ENCODE results near the gene SMPD2.

Gene SMPD2

DNA sequence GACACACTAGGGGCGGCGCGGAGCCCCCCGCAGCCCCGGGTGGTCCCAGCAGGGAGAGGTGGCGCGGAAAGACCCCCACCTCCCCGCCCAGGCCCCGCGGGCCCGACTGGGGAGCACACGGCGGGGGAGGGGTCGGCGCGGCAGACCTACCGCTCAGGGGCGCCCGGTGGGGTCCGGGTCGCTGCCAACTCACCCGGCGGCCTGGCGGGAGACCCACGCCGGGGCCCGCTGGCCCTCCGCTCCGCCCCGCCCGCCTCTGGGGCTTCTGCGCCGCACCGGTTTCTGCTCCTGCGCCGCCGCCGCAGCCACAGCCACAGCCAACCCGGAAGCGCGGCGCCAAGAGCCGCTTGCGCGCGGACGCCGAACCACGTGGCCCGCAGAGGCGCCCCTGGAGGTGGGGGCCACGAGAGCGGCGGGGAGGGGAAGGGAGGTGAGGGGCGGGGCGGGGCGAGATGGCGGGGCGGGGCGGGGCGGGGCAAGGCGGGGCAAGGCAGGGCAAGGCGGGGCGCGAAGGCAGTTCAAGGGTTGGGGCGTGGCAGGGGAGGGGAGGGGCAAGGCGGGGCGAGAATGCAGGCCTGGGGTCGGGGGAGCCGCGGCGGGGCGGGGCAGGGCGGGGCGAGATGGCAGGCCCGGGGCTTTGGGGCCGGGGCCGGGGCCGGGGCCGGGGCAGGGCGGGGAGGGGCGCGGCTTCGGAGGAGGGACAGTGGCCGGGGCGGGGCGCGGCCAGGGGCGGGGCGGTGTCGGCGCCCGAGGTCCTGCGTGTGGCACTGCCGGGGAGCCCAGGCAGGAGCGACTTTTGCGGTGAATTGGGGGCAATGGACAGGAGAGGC lies 42.6 kb downstream of the SMPD2 start, which contains the start of gene ZBTB24:
Gene ZBTB24 (minus strand): TSS at position 315 of the 830 bp plus-strand sequence. CDS start 1,193 bp downstream, outside the sequence.
- H3K4me1 Mint-ChIP-seq (ENCODE audit: low read depth), result peaks cover 43% of the 10 kb centered on the region

DNA sequence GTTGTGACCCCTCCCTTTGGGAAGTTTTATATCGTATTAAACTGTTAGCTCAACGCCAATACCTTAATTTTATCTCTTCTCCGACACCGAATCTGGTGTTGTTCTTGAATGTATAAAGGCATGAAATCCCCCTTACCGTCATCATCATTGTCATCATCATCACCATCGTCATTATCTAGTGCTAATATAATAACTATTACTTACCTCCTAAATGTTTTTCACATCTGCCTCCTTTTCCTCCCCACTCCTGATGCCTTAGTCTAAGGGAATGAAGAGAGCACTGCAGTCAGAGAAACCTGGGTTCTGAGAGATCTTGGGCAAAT lies 43.2 kb downstream of the SMPD2 start:
- H3K36me3 Mint-ChIP-seq, result peaks cover 20% of the 10 kb centered on the region
- no peaks in the 10 kb centered on the region for H3K9me3 Mint-ChIP-seq (ENCODE audit: low read depth)
- H3K4me1 Mint-ChIP-seq (ENCODE audit: low read depth), result peaks cover 37% of the 10 kb centered on the region
- peak overlapping the region; percentile 89 for H3K4me3 Mint-ChIP-seq
- H3K27me3 Mint-ChIP-seq, result no peaks in the 10 kb centered on the region
- peak overlapping the region; percentile 13 for H3K27ac Mint-ChIP-seq

More for the DNA sequence above, 42.6 kb downstream of the SMPD2 start, which contains the start of gene ZBTB24:
- Mint-ChIP-seq H3K4me3 (peak within 1 kb of the TSS; percentile 99), H3K9me3 (ENCODE audit: low read depth) (no peaks in the 10 kb centered on the region), H3K36me3 (peaks cover 20% of the 10 kb centered on the region), H3K27me3 (no peaks in the 10 kb centered on the region), H3K27ac (peak within 1 kb of the TSS; percentile 96)

DNA sequence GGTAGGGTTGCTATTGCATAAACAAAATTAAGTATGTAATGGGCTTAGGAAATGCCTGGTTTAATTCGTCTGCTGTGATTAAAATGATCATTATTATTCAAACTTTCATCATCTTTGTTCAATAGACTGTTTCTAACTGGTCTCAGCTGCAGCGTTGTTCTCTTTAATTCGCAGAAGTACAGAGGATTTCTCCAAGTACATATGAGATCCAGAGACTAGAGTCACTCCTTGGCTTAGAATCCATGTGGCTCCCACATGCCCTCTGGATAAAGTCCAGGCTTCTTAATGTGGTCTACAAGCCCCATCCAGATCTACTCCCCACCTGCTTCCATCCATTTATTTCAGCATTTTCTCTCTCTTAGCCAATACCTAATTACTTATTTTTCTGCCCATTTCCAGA lies 43.6 kb downstream of the SMPD2 start:
- H3K9me3 Mint-ChIP-seq (ENCODE audit: low read depth), result no peaks in the 10 kb centered on the region
- H3K4me1 Mint-ChIP-seq (ENCODE audit: low read depth), result peaks cover 33% of the 10 kb centered on the region
- peak overlapping the region; percentile 89 for H3K4me3 Mint-ChIP-seq
- no peaks in the 10 kb centered on the region for H3K27me3 Mint-ChIP-seq
- no peak overlapping the region for H3K27ac Mint-ChIP-seq
- peaks cover 17% of the 10 kb centered on the region for H3K36me3 Mint-ChIP-seq

DNA sequence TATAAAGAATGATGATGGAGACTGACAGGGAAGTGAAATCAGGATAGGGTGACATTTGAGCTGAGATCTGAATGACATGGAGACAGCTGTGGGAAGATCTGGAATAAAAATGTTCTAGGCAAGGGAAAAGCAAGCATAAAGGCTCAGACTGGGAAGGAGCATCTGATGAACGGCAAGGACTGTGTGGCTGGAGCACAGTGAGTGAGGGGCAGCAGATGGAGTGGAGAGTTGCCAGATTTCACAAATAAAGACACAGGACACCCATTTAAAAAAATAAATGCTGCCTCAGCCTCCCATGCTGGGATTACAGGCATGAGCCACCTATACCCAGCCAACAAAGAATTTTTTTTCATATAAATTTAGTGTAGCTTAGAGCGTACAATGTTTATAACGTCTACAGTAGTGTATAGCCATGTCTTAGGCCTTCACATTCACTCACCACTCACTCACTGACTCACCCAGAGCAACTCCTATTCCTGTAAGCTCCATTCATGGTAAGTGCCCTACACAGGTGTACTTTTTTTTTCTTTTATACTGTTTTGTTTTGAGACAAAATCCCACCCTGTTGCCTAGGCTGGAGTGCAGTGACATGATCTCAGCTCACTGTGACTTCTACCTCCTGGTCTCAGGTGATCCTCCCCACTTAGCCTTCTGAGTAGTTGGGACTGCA lies 44.9 kb downstream of the SMPD2 start:
- H3K36me3 Mint-ChIP-seq, result peaks cover 13% of the 10 kb centered on the region
- no peaks in the 10 kb centered on the region for H3K27me3 Mint-ChIP-seq
- no peaks in the 10 kb centered on the region for H3K9me3 Mint-ChIP-seq (ENCODE audit: low read depth)
- H3K4me3 Mint-ChIP-seq, result no peak overlapping the region
- H3K27ac Mint-ChIP-seq, result no peak overlapping the region
- peaks cover 28% of the 10 kb centered on the region for H3K4me1 Mint-ChIP-seq (ENCODE audit: low read depth)

DNA sequence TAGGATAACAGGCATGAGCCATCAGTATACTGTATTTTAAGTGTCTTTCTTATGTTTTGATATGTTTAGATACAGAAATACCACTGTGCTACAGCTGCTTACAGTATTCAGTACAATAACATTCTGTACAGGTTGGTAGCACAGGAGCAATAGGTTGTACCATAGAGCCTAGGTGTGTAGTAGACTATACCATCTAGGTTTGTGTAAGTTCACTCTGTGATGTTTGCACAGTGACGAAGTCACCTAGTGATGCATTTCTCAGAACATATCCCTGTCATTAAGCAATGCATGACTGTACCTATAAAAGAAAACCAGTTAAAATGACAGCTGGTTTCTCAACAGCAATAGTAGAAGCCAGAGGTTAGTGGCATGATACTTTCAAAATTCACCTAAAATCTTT lies 45.5 kb downstream of the SMPD2 start:
- Mint-ChIP-seq H3K4me3 (no peak overlapping the region), H3K36me3 (peaks cover 9% of the 10 kb centered on the region), H3K27ac (no peak overlapping the region), H3K4me1 (ENCODE audit: low read depth) (peaks cover 28% of the 10 kb centered on the region), H3K9me3 (ENCODE audit: low read depth) (no peaks in the 10 kb centered on the region), H3K27me3 (no peaks in the 10 kb centered on the region)

DNA sequence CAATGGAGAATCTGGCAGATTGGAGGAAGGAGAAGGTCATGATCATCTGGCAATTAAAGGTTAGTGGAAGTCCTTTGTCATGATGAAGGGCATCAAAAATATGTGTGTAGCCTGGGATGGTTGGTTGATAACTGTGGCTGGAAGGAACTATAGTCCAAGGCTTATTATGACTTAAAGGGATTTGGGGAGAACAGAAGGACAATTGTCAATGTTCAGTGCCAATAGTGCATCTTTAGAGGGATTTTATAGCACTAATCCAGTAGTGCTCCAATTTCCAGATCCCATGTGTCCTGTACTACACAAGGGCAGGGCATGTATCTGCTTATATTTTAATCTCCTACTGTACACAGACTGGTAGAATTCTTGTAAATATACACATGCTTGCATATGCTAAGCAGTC lies 47.5 kb downstream of the SMPD2 start:
- Mint-ChIP-seq H3K4me3 (no peak overlapping the region), H3K4me1 (ENCODE audit: low read depth) (peaks cover 26% of the 10 kb centered on the region), H3K9me3 (ENCODE audit: low read depth) (no peaks in the 10 kb centered on the region)

DNA sequence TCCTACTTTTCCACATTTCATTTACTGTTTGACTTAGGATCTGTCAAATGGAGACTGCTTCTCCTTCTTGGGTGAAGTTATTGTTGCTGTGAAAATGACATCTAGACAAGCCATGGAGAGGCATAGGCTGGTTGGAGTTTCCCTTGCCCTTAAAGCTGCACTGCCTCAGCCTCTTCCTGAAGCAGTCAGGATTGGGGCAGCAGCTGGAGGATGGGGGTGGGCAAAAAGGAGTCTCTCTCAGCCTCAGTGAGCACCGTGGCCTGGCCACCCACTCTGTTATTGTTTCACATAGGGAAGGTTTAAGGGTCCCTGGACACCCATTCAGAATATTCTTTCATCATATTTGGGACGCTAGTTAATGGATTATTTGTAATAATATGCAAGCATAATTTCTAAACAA lies 50.2 kb downstream of the SMPD2 start:
- no peak overlapping the region for H3K4me3 Mint-ChIP-seq
- no peaks in the 10 kb centered on the region for H3K27me3 Mint-ChIP-seq
- no peaks in the 10 kb centered on the region for H3K36me3 Mint-ChIP-seq
- no peaks in the 10 kb centered on the region for H3K9me3 Mint-ChIP-seq (ENCODE audit: low read depth)
- peaks cover 21% of the 10 kb centered on the region for H3K4me1 Mint-ChIP-seq (ENCODE audit: low read depth)
- no peak overlapping the region for H3K27ac Mint-ChIP-seq

More for the DNA sequence above, 47.5 kb downstream of the SMPD2 start:
- Mint-ChIP-seq H3K27me3 (no peaks in the 10 kb centered on the region), H3K27ac (no peak overlapping the region), H3K36me3 (no peaks in the 10 kb centered on the region)

DNA sequence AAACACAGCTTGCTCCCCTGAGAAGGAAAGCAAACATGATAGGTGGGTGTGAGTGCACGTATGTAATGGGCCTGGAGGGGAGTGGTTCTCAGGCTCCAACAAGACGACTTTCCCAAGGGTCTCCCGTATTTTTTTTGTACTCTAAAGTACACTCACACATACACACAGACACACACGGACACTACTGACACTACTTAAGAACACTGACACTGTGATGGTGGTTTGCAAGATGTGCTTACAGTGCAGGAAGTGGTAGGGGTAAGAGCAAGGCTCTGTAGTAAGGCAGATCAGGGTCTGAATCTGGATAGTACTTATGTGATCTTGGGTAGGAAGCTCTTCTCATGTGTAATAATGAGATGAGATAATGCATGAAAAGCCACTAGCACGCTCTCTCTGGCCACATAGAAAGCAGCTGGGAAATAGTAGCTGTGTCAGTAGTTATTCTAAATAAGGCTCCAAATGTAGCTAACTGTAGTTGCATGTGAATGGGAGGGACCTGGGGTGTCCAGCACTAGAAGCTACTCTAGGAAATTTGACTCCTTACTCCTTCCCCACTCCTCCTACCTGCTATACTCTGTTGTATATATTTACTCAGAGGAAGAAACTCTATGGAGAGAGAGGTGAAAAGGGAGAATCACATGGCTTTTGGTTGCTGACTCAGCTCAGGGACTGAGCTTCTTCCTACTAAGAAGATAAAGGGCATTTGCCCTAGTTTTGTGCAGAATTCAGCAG lies 50.8 kb downstream of the SMPD2 start:
- Mint-ChIP-seq H3K9me3 (ENCODE audit: low read depth) (no peaks in the 10 kb centered on the region), H3K4me1 (ENCODE audit: low read depth) (peaks cover 23% of the 10 kb centered on the region), H3K36me3 (no peaks in the 10 kb centered on the region), H3K4me3 (peak overlapping the region; percentile 25), H3K27ac (peak overlapping the region; percentile 61), H3K27me3 (no peaks in the 10 kb centered on the region)
